Astrocyte (in vitro differentiated cells and primary cell): Measurements from ENCODE around the gene ULBP2.

Source experiments
- CTCF ChIP-seq: IDR thresholded peaks from 2 replicates; pipeline ENCODE4 v1.5.1; 2011; ENCODE audit warnings: low read depth, mild to moderate bottlenecking, inconsistent platforms, low read length, moderate library complexity; ENCODE audit not compliant: insufficient read depth
- EZH2 ChIP-seq: IDR thresholded peaks from 2 replicates; pipeline ENCODE4 v1.6.1; 2012; ENCODE audit warnings: mild to moderate bottlenecking, low read length, inconsistent platforms; ENCODE audit not compliant: insufficient read depth

GRCh38 chr6:149933036-149933435, 8.8 kb upstream of the ULBP2 start:
- no peak for TF ChIP-seq CTCF
- no peak for TF ChIP-seq EZH2
